Loucy (cell line): Measurements from ENCODE around the gene UQCC2.

Experiments
- EZH2phosphoT487 ChIP-seq: fragments of 200-600 bp; IDR thresholded peaks from 2 replicates; pipeline ENCODE4 v1.6.1; 2018; ENCODE audit warnings: antibody characterized with exemption, mild to moderate bottlenecking, moderate library complexity, borderline replicate concordance
- TF ChIP-seq, protein P1 (sequence below): fragments of 200-600 bp; sonication (generic); conservative IDR thresholded peaks from 2 replicates; pipeline ENCODE4 v1.5.1; 2014; ENCODE audit warnings: mild to moderate bottlenecking, antibody characterized with exemption, low read length

DNA sequence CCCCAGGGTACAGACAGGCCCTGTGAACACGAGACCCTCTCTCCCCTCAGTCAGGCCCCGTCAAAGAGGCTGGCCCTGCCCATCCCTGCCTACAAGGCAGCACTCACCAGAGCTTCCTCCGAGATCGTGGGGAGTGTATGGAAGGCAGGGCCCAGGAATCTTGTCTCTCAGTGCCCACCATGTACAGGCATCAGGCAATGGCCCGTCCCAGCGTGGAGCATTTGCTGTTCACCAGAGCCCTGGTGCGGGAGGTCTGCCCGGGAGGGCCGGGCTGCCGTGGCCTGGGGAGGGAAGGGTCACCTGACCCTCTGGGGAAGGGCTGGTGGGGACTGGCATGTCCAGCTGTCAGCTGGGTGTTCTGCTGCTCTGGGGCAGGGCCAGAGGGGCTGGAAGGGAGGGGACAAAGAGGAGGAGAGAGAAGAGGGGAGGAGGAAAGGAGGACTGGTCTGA lies 35.2 kb upstream of the UQCC2 start, which contains the start of gene IP6K3:
- TF ChIP-seq, protein P1, sequence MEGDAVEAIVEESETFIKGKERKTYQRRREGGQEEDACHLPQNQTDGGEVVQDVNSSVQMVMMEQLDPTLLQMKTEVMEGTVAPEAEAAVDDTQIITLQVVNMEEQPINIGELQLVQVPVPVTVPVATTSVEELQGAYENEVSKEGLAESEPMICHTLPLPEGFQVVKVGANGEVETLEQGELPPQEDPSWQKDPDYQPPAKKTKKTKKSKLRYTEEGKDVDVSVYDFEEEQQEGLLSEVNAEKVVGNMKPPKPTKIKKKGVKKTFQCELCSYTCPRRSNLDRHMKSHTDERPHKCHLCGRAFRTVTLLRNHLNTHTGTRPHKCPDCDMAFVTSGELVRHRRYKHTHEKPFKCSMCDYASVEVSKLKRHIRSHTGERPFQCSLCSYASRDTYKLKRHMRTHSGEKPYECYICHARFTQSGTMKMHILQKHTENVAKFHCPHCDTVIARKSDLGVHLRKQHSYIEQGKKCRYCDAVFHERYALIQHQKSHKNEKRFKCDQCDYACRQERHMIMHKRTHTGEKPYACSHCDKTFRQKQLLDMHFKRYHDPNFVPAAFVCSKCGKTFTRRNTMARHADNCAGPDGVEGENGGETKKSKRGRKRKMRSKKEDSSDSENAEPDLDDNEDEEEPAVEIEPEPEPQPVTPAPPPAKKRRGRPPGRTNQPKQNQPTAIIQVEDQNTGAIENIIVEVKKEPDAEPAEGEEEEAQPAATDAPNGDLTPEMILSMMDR = no peak
- TF ChIP-seq EZH2phosphoT487 = no peak
